ENCODE results near the gene CEACAM1. TPM values are rescaled to one million over a fixed set of nuclear protein-coding genes. Genes with fewer than 3 reads are reported as not detected.

Gene CEACAM1
- total RNA-seq, result 1 to 10 TPM in 2 of 3 donors, not detected in 1; 1.3 to 1.9 TPM
- 2.4 TPM for total RNA-seq (2013)

DNA sequence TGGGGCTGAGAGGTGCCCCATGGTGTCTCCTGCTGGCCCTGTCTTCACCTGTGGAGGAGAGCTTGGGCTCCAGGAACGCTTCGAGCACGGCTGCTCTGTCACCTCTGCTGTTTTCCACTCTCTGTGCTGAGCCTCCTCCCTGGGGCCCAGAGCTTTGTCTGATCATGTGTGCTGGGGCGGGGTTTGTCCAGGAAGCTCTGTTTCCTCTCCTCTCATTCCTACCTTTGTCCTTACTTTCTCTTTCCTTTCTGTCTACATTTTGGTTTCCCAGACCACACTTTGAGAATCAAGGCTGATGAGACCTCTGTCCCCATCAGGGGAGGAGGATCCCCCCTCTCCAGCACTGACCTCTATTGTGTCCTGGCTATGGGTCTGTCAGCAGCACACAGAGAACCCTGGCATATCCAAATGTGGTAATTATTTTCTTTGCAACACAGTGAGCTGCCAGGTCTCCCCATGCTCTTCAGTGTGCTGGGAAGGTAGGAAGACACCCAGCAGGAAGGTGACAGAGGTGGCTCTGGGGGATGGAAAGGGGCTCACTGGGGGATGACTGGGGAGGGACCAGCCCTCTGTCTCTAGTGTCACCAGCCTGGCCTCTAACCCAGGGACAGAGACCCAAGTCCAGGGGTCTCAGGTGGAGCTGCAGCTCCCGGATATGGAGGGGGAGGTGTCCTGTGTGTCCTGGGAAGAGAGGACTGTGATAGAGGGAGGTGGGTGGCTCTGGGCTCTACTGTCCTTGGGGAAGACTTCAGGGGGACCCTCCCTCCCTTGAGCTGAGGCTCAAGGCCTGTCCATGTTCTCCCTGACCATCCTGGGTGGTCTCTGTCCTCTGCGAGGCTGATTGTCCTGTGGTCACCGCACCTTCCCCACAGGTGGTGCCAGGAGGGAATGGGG, at the start of gene CEACAM1:
TSS of gene CEACAM1 (minus strand) at position 128 of the 894 bp plus-strand sequence. CDS start at position 21, 107 bp downstream.
- Mint-ChIP-seq H3K27me3 (ENCODE audit: low read depth in 2 of 2) (no peaks in the 10 kb centered on the region), H3K9me3 (no peaks in the 10 kb centered on the region), H3K4me3 (no peak within 1 kb of the TSS), H3K4me1 (peaks cover 6 to 17% of the 10 kb centered on the region in 2 donors), H3K27ac (peak within 1 kb of the TSS in 1 of 2 donors; percentile 78), H3K36me3 (no peaks in the 10 kb centered on the region)
- ATAC-seq, result no peak
- H3K9me3 ChIP-seq (ENCODE audit: control insufficient read depth, insufficient read depth, low read length), result no peaks in the 10 kb centered on the region
- H3K4me3 ChIP-seq (ENCODE audit: low read length), result peak within 1 kb of the TSS; percentile 14
- DNase-seq, result peak in 1 of 2 donors; percentile 64
- H3K4me1 ChIP-seq (ENCODE audit: control insufficient read depth, insufficient read depth, low read length), result peaks cover 14% of the 10 kb centered on the region
- no peaks in the 10 kb centered on the region for H3K27me3 ChIP-seq (ENCODE audit: control insufficient read depth, insufficient read depth, low read length)
- no peaks in the 10 kb centered on the region for H3K36me3 ChIP-seq (ENCODE audit: control insufficient read depth, insufficient read depth, low read length)
- 39% methylated on average over 7 of the region's 7 CpGs for WGBS (ENCODE audit: insufficient coverage)
- intact Hi-C loops (cut with micrococcal nuclease), result loop anchor here (1.0 kb wide), 1 partner anchor 78 kb away; no protein-coding TSS in a partner anchor
- TF ChIP-seq CTCF (IDR thresholded peaks at IDR 0.05), result no peak
- peak within 1 kb of the TSS; percentile 7 for H3K27ac ChIP-seq (ENCODE audit: low read length)

GRCh38 chr19:42577016-42577415, 48.7 kb upstream of the CEACAM1 start:
- Histone ChIP-seq H3K36me3 (ENCODE audit: control insufficient read depth, insufficient read depth, low read length) (no peaks in the 10 kb centered on the region), H3K27ac (ENCODE audit: low read length) (no peak overlapping the region), H3K4me3 (ENCODE audit: low read length) (no peak overlapping the region), H3K4me1 (ENCODE audit: control insufficient read depth, insufficient read depth, low read length) (no peaks in the 10 kb centered on the region), H3K27me3 (ENCODE audit: control insufficient read depth, insufficient read depth, low read length) (no peaks in the 10 kb centered on the region), H3K9me3 (ENCODE audit: control insufficient read depth, insufficient read depth, low read length) (no peaks in the 10 kb centered on the region)
- intact Hi-C loops (cut with micrococcal nuclease), result no loop called here
- no peaks in the 10 kb centered on the region for H3K36me3 Mint-ChIP-seq
- ATAC-seq (no peak), DNase-seq (no peak)
- TF ChIP-seq CTCF (IDR thresholded peaks at IDR 0.05), result no peak
- H3K27ac Mint-ChIP-seq, result no peak overlapping the region
- no peak overlapping the region for H3K4me3 Mint-ChIP-seq
- WGBS (ENCODE audit: insufficient coverage), result 92% methylated on average over 1 of the region's 1 CpG
- H3K4me1 Mint-ChIP-seq, result no peaks in the 10 kb centered on the region
- H3K27me3 Mint-ChIP-seq (ENCODE audit: low read depth in 2 of 2), result peaks cover 6 to 29% of the 10 kb centered on the region in 2 donors
- no peaks in the 10 kb centered on the region for H3K9me3 Mint-ChIP-seq

- intact Hi-C loops (cut with micrococcal nuclease), result no loop called here
- ATAC-seq, result no peak
Observed at GRCh38 chr19:42576241-42576640, 48.0 kb upstream of the CEACAM1 start.

More at GRCh38 chr19:42576241-42576640, 48.0 kb upstream of the CEACAM1 start:
- Histone ChIP-seq H3K9me3 (ENCODE audit: control insufficient read depth, insufficient read depth, low read length) (no peaks in the 10 kb centered on the region), H3K4me1 (ENCODE audit: control insufficient read depth, insufficient read depth, low read length) (no peaks in the 10 kb centered on the region), H3K4me3 (ENCODE audit: low read length) (no peak overlapping the region), H3K36me3 (ENCODE audit: control insufficient read depth, insufficient read depth, low read length) (no peaks in the 10 kb centered on the region), H3K27ac (ENCODE audit: low read length) (no peak overlapping the region), H3K27me3 (ENCODE audit: control insufficient read depth, insufficient read depth, low read length) (no peaks in the 10 kb centered on the region)
- no peaks in the 10 kb centered on the region for H3K9me3 Mint-ChIP-seq
- H3K27ac Mint-ChIP-seq, result no peak overlapping the region
- WGBS (ENCODE audit: insufficient coverage), result 66% methylated on average over 2 of the region's 2 CpGs
- H3K4me3 Mint-ChIP-seq, result no peak overlapping the region
- TF ChIP-seq CTCF (IDR thresholded peaks at IDR 0.05), result no peak
- peaks cover 6 to 29% of the 10 kb centered on the region in 2 donors for H3K27me3 Mint-ChIP-seq (ENCODE audit: low read depth in 2 of 2)
- H3K36me3 Mint-ChIP-seq, result no peaks in the 10 kb centered on the region
- DNase-seq, result no peak
- no peaks in the 10 kb centered on the region for H3K4me1 Mint-ChIP-seq
